GM23338 (cell line): Measurements from ENCODE around the gene SMAD9. TPM values are rescaled to one million over a fixed set of nuclear protein-coding genes. Genes with fewer than 3 reads are reported as not detected.

Experiments
- ATAC-seq: fragments of 200-7000 bp; cut with Tn5 transposase; 3 replicates; pipeline ENCODE4 v1.9.1; 2020
- DNase-seq: peaks from one replicate; pipeline ENCODE4 v3.0.0-alpha.2; 2015; ENCODE audit warnings: low spot score
- H2AFZ ChIP-seq: fragments of 200-600 bp; sonication (generic); 2 replicates; pipeline ENCODE4 v1.8.0; 2016; ENCODE audit warnings: antibody characterized with exemption, mild to moderate bottlenecking, moderate library complexity
- H3F3A ChIP-seq: fragments of 200-600 bp; sonication (generic); replicated peaks from 2 replicates; pipeline ENCODE4 v1.8.0; 2017; ENCODE audit warnings: antibody characterized with exemption, mixed run types, low read depth
- H3K27ac ChIP-seq: fragments of 200-600 bp; sonication (generic); 2 replicates; pipeline ENCODE4 v1.6.1; 2016; ENCODE audit warnings: low read depth
- H3K27me3 ChIP-seq: fragments of 200-600 bp; sonication (generic); 2 replicates; pipeline ENCODE4 v1.8.0; 2016; ENCODE audit warnings: mild to moderate bottlenecking, mixed run types, moderate library complexity; ENCODE audit not compliant: insufficient read depth
- H3K36me3 ChIP-seq: fragments of 200-600 bp; sonication (generic); 2 replicates; pipeline ENCODE4 v1.8.0; 2016; ENCODE audit warnings: mild to moderate bottlenecking; ENCODE audit not compliant: insufficient read depth
- H3K4me1 ChIP-seq: fragments of 200-600 bp; sonication (generic); 2 replicates; pipeline ENCODE4 v1.8.0; 2016; ENCODE audit warnings: mild to moderate bottlenecking, moderate library complexity; ENCODE audit not compliant: insufficient read depth
- H3K4me2 ChIP-seq: fragments of 200-600 bp; sonication (generic); 2 replicates; pipeline ENCODE4 v1.7.1; 2017; ENCODE audit warnings: mixed run types
- H3K4me3 ChIP-seq: fragments of 200-600 bp; sonication (generic); 2 replicates; pipeline ENCODE4 v1.6.1; 2016; ENCODE audit warnings: mixed run types
- H3K79me2 ChIP-seq: fragments of 200-600 bp; sonication (generic); replicated peaks from 2 replicates; pipeline ENCODE4 v1.8.0; 2017; ENCODE audit warnings: mild to moderate bottlenecking; ENCODE audit not compliant: insufficient read depth
- H3K9me2 ChIP-seq: fragments of 200-600 bp; sonication (generic); 2 replicates; pipeline ENCODE4 v1.8.0; 2017; ENCODE audit not compliant: insufficient read depth
- H4K20me1 ChIP-seq: fragments of 200-600 bp; sonication (generic); replicated peaks from 2 replicates; pipeline ENCODE4 v1.8.0; 2017; ENCODE audit warnings: mild to moderate bottlenecking; ENCODE audit not compliant: insufficient read depth
- H3K27ac Mint-ChIP-seq: 2 replicates; pipeline ENCODE4 v1.8.0; 2020; ENCODE audit warnings: inconsistent platforms, mild to moderate bottlenecking, moderate library complexity, mixed read lengths
- H3K27me3 Mint-ChIP-seq: 3 replicates; pipeline ENCODE4 v1.8.0; 2022; ENCODE audit warnings: low read depth, mild to moderate bottlenecking, moderate library complexity, mixed read lengths, inconsistent platforms; ENCODE audit not compliant: insufficient read depth, poor library complexity
- H3K36me3 Mint-ChIP-seq: 3 replicates; pipeline ENCODE4 v1.8.0; 2021; ENCODE audit warnings: low read depth, mild to moderate bottlenecking, inconsistent platforms, moderate library complexity, mixed read lengths
- H3K4me1 Mint-ChIP-seq: 3 replicates; pipeline ENCODE4 v1.8.0; 2020; ENCODE audit warnings: mild to moderate bottlenecking, inconsistent platforms, mixed read lengths
- H3K4me3 Mint-ChIP-seq: 3 replicates; pipeline ENCODE4 v1.8.0; 2021; ENCODE audit warnings: moderate library complexity, mild to moderate bottlenecking, inconsistent platforms, mixed read lengths
- H3K9me3 Mint-ChIP-seq: 3 replicates; pipeline ENCODE4 v1.8.0; 2020; ENCODE audit warnings: moderate library complexity, mild to moderate bottlenecking, inconsistent platforms, mixed read lengths
- CTCF ChIP-seq, 2 experiments: fragments of 200-600 bp in 1 of 2; sonication (generic) in 1 of 2; conservative IDR thresholded peaks; 2 replicates each; pipeline versions ENCODE4 v1.5.1 to v1.6.1; 2016 to 2017; ENCODE audit warnings: antibody characterized with exemption in 2 of 2, low read depth in 2 of 2, mild to moderate bottlenecking in 2 of 2, moderate library complexity in 1 of 2
- EZH2 ChIP-seq: fragments of 200-600 bp; sonication (generic); IDR thresholded peaks from one replicate; pipeline ENCODE4 v1.8.0; 2017; ENCODE audit warnings: antibody characterized with exemption, mild to moderate bottlenecking, low read depth; ENCODE audit not compliant: unreplicated experiment
- EZH2phosphoT487 ChIP-seq: fragments of 200-600 bp; sonication (generic); IDR thresholded peaks from one replicate; pipeline ENCODE4 v1.8.1; 2018; ENCODE audit warnings: antibody characterized with exemption; ENCODE audit not compliant: unreplicated experiment
- NANOG ChIP-seq: IDR thresholded peaks from 2 replicates; pipeline ENCODE4 v1.6.1; 2016; ENCODE audit warnings: antibody characterized with exemption, borderline replicate concordance
- POLR2AphosphoS5 ChIP-seq: IDR thresholded peaks from 2 replicates; pipeline ENCODE4 v1.6.1; 2016; ENCODE audit warnings: antibody characterized with exemption, low read depth
- REST ChIP-seq: IDR thresholded peaks from one replicate; pipeline ENCODE4 v1.6.1; 2018; ENCODE audit warnings: antibody characterized with exemption; ENCODE audit not compliant: unreplicated experiment
- STAT1 ChIP-seq: IDR thresholded peaks from one replicate; pipeline ENCODE4 v1.6.1; 2016; ENCODE audit warnings: antibody characterized with exemption; ENCODE audit not compliant: unreplicated experiment
- ZNF114 ChIP-seq: fragments of 250-450 bp; sonication (Bioruptor Pico); IDR thresholded peaks from 2 replicates; pipeline ENCODE4 v1.5.0; 2020; ENCODE audit warnings: mild to moderate bottlenecking, moderate library complexity
- ZNF331 ChIP-seq: fragments of 250-450 bp; sonication (Bioruptor Pico); IDR thresholded peaks from 2 replicates; pipeline ENCODE4 v1.5.0; 2020; ENCODE audit warnings: low read depth, mild to moderate bottlenecking, moderate library complexity
- ZNF462 ChIP-seq: fragments of 250-450 bp; sonication (Bioruptor Pico); IDR thresholded peaks from 2 replicates; pipeline ENCODE4 v1.5.0; 2020; ENCODE audit warnings: mild to moderate bottlenecking, moderate library complexity
- polyA plus RNA-seq: library from polyadenylated mRNA; unstranded; fragments of >200 nt; fragmentation: Nextera tagmentation; extraction: Ambion mirVana; gene quantifications from 2 replicates; pipeline ENCODE4 v1.2.1, GENCODE V29; 2016
- total RNA-seq: library from RNA; depleted of rRNA; stranded (reverse); fragments of >200 nt; shearing (Covaris generic); gene quantifications from 2 replicates; pipeline ENCODE4 v1.2.3, GENCODE V29; 2014

The SMAD9 gene
- total and polyA plus RNA-seq, 2 experiments from 2014 or later: 0.95 to 1.3 TPM

- TF ChIP-seq REST: no peak
- TF ChIP-seq ZNF114 (CRISPR knock-in tag): no peak
- TF ChIP-seq EZH2phosphoT487: no peak
- no peak for TF ChIP-seq POLR2AphosphoS5
- TF ChIP-seq NANOG: no peak
- no peak for TF ChIP-seq STAT1
- TF ChIP-seq ZNF331 (CRISPR knock-in tag): no peak
- no peak for TF ChIP-seq CTCF (conservative IDR thresholded peaks at IDR 0.05; ENCODE audit: low read depth in 2 of 2)
- TF ChIP-seq EZH2: no peak
Measured at GRCh38 chr13:36912369-36912768, 7.7 kb downstream of the SMAD9 start (continued).

- ATAC-seq (no peak), DNase-seq (no peak)
- no peaks in the 10 kb centered on the region for H3K36me3 Mint-ChIP-seq
- H3K79me2 ChIP-seq: no peaks in the 10 kb centered on the region
- no peaks in the 10 kb centered on the region for H3K27me3 Mint-ChIP-seq
- H3K9me3 Mint-ChIP-seq: no peaks in the 10 kb centered on the region
- H3K36me3 ChIP-seq: no peaks in the 10 kb centered on the region
- no peaks in the 10 kb centered on the region for H3K4me1 ChIP-seq
- no peak overlapping the region for H3K4me3 Mint-ChIP-seq
- no peaks in the 10 kb centered on the region for H3K9me2 ChIP-seq
- H4K20me1 ChIP-seq: no peaks in the 10 kb centered on the region
- no peak overlapping the region for H3K4me2 ChIP-seq
- H3K4me1 Mint-ChIP-seq: no peaks in the 10 kb centered on the region
- H3K27ac ChIP-seq: no peak overlapping the region
- no peak overlapping the region; the same call in 1 of the 2 replicates for H3K27ac Mint-ChIP-seq
- H2AFZ ChIP-seq: no peak overlapping the region; the same call in 1 of the 2 replicates
- no peaks in the 10 kb centered on the region for H3K27me3 ChIP-seq
- no peaks in the 10 kb centered on the region for H3F3A ChIP-seq
- no peak overlapping the region for H3K4me3 ChIP-seq
- no peak for TF ChIP-seq CTCF (conservative IDR thresholded peaks at IDR 0.05; ENCODE audit: low read depth in 2 of 2)
- TF ChIP-seq STAT1: no peak
- no peak for TF ChIP-seq ZNF331 (CRISPR knock-in tag)
- TF ChIP-seq EZH2phosphoT487: no peak
- TF ChIP-seq ZNF462: no peak
- TF ChIP-seq ZNF114 (CRISPR knock-in tag): no peak
Measured at GRCh38 chr13:36910545-36910944, 9.5 kb downstream of the SMAD9 start.
